HepG2 (cell line): Measurements from ENCODE around the gene ENO3. TPM values are rescaled to one million over a fixed set of nuclear protein-coding genes. Genes with fewer than 3 reads are reported as not detected.
A peak's percentile ranks its signal among the peaks of the same experiment; 100 is the strongest.

Experiments used
- ATF1 ChIP-seq: IDR thresholded peaks from 2 replicates; pipeline ENCODE4 v1.6.1; 2016; ENCODE audit warnings: mild to moderate bottlenecking, control low read depth
- CEBPB ChIP-seq: IDR thresholded peaks from 2 replicates; pipeline ENCODE4 v1.6.1; 2011; ENCODE audit warnings: low read depth, low read length, improper control_type of control experiment, borderline replicate concordance
- JUND ChIP-seq: sonication (generic); formaldehyde crosslinking; IDR thresholded peaks from 2 replicates; pipeline ENCODE4 v1.8.0; 2022; ENCODE audit warnings: mild to moderate bottlenecking, missing genetic modification reagents
- POLR2A ChIP-seq, 2 experiments: IDR thresholded peaks; 2 replicates each; pipeline ENCODE4 v1.6.1; 2011; ENCODE audit warnings: low read depth in 2 of 2, low read length in 2 of 2, mild to moderate bottlenecking in 1 of 2, moderate library complexity in 1 of 2; ENCODE audit not compliant: insufficient read depth in 1 of 2
- TRIM24 ChIP-seq: sonication (generic); formaldehyde crosslinking; IDR thresholded peaks from 2 replicates; pipeline ENCODE4 v1.8.0; 2022; ENCODE audit warnings: mild to moderate bottlenecking, missing genetic modification reagents
- YEATS4 ChIP-seq: sonication (generic); formaldehyde crosslinking; IDR thresholded peaks from 2 replicates; pipeline ENCODE4 v1.4.0; 2020; ENCODE audit warnings: missing genetic modification reagents, borderline replicate concordance
- ZNF34 ChIP-seq: sonication (generic); formaldehyde crosslinking; IDR thresholded peaks from 2 replicates; pipeline ENCODE4 v1.4.0; 2020; ENCODE audit warnings: mild to moderate bottlenecking, missing genetic modification reagents, borderline replicate concordance
- ZNF792 ChIP-seq: IDR thresholded peaks from 2 replicates; pipeline ENCODE4 v1.6.1; 2016
- polyA plus RNA-seq, 8 experiments: library from polyadenylated mRNA; depleted of rRNA in 3 of 8; stranded (reverse) in 7 of 8; unstranded in 1 of 8; fragments of >200 nt; fragmentation: Illumina TruSeq in 4 of 8; extraction: Trizol in 4 of 8; gene quantifications; 2 replicates each; pipeline versions ENCODE4 v1.2.1 to v1.2.3, GENCODE V29; 2011 to 2016; ENCODE audit warnings: low read depth in 4 of 8, missing spikeins in 1 of 8, mixed read lengths in 1 of 8; ENCODE audit not compliant: insufficient read depth in 1 of 8
- total RNA-seq, 5 experiments: library from RNA; depleted of rRNA; stranded (reverse); fragments of >200 nt; fragmentation: Illumina TruSeq; extraction: Trizol; gene quantifications; 2 replicates each; pipeline ENCODE4 v1.2.3, GENCODE V29; 2016; ENCODE audit warnings: low read depth in 1 of 5
- TF ChIP-seq, protein P1 (sequence below): sonication (generic); formaldehyde crosslinking; IDR thresholded peaks from 2 replicates; pipeline ENCODE4 v1.5.0; 2020; ENCODE audit warnings: mild to moderate bottlenecking, missing genetic modification reagents, borderline replicate concordance
- TF ChIP-seq, protein P2 (sequence below): sonication (generic); formaldehyde crosslinking; IDR thresholded peaks from 2 replicates; pipeline ENCODE4 v1.8.1; 2023; ENCODE audit warnings: mild to moderate bottlenecking, missing genetic modification reagents
- TF ChIP-seq, protein P3 (sequence below): sonication (generic); formaldehyde crosslinking; IDR thresholded peaks from 2 replicates; pipeline ENCODE4 v1.4.0; 2020; ENCODE audit warnings: missing genetic modification reagents, borderline replicate concordance
- TF ChIP-seq, protein P4 (sequence below): sonication (generic); formaldehyde crosslinking; IDR thresholded peaks from 2 replicates; pipeline ENCODE4 v1.4.0; 2020; ENCODE audit warnings: mild to moderate bottlenecking, missing genetic modification reagents
- TF ChIP-seq, protein P5 (sequence below): sonication (generic); formaldehyde crosslinking; IDR thresholded peaks from 2 replicates; pipeline ENCODE4 v1.5.0; 2020; ENCODE audit warnings: mild to moderate bottlenecking, missing genetic modification reagents
- TF ChIP-seq, protein P6 (sequence below): sonication (generic); formaldehyde crosslinking; conservative IDR thresholded peaks from 2 replicates; pipeline ENCODE4 v1.4.0; 2020; ENCODE audit warnings: missing genetic modification reagents

ENO3 gene
- total and polyA plus RNA-seq, 2 of the 13 experiments (the other 11 are each of a cell fraction or from before 2014, with no cell fraction given), result 59.8 to 69.8 TPM

DNA sequence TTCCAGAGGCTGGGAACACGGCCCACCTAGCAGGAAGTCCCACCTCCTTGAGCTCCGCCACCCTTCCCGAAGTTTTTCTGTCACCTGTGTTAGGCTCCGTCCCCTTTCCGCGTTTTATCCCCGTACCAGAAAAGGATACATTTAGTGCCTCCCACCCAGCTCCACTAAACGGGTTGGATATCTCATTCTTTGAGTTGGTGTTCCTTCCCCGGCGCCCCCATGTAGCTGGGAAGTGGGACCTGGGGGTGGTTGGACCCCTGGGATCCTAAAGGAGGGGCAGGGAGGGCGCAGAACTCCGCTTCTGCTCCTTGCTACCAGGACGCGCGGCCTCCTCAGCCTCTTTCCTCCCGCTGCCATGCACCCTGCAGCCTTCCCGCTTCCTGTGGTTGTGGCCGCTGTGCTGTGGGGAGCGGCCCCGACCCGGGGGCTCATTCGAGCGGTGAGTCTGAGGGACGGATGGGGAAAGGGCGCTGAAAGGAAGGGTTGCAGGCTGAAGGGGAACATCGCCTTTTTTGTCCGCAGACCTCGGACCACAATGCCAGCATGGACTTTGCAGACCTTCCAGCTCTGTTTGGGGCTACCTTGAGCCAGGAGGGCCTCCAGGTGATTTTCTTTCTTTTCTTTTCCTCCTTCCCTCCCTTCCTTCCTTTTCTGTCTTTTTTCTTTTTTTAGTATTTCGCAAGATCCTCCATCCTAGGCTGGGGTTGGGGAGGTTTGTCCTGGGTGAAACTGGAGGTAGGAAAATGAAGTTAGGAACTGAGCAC, 10.2 kb upstream of the ENO3 start (continued):
- TF ChIP-seq, protein P1, sequence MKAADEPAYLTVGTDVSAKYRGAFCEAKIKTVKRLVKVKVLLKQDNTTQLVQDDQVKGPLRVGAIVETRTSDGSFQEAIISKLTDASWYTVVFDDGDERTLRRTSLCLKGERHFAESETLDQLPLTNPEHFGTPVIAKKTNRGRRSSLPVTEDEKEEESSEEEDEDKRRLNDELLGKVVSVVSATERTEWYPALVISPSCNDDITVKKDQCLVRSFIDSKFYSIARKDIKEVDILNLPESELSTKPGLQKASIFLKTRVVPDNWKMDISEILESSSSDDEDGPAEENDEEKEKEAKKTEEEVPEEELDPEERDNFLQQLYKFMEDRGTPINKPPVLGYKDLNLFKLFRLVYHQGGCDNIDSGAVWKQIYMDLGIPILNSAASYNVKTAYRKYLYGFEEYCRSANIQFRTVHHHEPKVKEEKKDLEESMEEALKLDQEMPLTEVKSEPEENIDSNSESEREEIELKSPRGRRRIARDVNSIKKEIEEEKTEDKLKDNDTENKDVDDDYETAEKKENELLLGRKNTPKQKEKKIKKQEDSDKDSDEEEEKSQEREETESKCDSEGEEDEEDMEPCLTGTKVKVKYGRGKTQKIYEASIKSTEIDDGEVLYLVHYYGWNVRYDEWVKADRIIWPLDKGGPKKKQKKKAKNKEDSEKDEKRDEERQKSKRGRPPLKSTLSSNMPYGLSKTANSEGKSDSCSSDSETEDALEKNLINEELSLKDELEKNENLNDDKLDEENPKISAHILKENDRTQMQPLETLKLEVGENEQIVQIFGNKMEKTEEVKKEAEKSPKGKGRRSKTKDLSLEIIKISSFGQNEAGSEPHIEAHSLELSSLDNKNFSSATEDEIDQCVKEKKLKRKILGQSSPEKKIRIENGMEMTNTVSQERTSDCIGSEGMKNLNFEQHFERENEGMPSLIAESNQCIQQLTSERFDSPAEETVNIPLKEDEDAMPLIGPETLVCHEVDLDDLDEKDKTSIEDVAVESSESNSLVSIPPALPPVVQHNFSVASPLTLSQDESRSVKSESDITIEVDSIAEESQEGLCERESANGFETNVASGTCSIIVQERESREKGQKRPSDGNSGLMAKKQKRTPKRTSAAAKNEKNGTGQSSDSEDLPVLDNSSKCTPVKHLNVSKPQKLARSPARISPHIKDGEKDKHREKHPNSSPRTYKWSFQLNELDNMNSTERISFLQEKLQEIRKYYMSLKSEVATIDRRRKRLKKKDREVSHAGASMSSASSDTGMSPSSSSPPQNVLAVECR (CRISPR knock-in tag), result peak; percentile 15; the same call in 1 of the 2 replicates
- no peak for TF ChIP-seq ZNF792 (CRISPR knock-in tag)
- TF ChIP-seq, protein P2, sequence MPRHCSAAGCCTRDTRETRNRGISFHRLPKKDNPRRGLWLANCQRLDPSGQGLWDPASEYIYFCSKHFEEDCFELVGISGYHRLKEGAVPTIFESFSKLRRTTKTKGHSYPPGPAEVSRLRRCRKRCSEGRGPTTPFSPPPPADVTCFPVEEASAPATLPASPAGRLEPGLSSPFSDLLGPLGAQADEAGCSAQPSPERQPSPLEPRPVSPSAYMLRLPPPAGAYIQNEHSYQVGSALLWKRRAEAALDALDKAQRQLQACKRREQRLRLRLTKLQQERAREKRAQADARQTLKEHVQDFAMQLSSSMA, result no peak
- TF ChIP-seq, protein P3, sequence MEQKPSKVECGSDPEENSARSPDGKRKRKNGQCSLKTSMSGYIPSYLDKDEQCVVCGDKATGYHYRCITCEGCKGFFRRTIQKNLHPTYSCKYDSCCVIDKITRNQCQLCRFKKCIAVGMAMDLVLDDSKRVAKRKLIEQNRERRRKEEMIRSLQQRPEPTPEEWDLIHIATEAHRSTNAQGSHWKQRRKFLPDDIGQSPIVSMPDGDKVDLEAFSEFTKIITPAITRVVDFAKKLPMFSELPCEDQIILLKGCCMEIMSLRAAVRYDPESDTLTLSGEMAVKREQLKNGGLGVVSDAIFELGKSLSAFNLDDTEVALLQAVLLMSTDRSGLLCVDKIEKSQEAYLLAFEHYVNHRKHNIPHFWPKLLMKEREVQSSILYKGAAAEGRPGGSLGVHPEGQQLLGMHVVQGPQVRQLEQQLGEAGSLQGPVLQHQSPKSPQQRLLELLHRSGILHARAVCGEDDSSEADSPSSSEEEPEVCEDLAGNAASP (CRISPR knock-in tag), result no peak
- TF ChIP-seq ATF1, result no peak
- TF ChIP-seq POLR2A (IDR thresholded peaks at IDR 0.05; ENCODE audit: insufficient read depth in 1 of 2, low read depth in 2 of 2, low read length in 2 of 2), result peak in 1 of 2 experiments; percentile 46; a peak in 1 of 4 replicates
- TF ChIP-seq, protein P4, sequence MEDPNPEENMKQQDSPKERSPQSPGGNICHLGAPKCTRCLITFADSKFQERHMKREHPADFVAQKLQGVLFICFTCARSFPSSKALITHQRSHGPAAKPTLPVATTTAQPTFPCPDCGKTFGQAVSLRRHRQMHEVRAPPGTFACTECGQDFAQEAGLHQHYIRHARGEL, result no peak
- TF ChIP-seq CEBPB, result 0 out of 2 replicates have a peak, but pooled peaks have one; percentile 21
- TF ChIP-seq TRIM24, result no peak
- TF ChIP-seq, protein P5, sequence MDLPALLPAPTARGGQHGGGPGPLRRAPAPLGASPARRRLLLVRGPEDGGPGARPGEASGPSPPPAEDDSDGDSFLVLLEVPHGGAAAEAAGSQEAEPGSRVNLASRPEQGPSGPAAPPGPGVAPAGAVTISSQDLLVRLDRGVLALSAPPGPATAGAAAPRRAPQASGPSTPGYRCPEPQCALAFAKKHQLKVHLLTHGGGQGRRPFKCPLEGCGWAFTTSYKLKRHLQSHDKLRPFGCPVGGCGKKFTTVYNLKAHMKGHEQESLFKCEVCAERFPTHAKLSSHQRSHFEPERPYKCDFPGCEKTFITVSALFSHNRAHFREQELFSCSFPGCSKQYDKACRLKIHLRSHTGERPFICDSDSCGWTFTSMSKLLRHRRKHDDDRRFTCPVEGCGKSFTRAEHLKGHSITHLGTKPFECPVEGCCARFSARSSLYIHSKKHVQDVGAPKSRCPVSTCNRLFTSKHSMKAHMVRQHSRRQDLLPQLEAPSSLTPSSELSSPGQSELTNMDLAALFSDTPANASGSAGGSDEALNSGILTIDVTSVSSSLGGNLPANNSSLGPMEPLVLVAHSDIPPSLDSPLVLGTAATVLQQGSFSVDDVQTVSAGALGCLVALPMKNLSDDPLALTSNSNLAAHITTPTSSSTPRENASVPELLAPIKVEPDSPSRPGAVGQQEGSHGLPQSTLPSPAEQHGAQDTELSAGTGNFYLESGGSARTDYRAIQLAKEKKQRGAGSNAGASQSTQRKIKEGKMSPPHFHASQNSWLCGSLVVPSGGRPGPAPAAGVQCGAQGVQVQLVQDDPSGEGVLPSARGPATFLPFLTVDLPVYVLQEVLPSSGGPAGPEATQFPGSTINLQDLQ (CRISPR knock-in tag), result no peak
- TF ChIP-seq, protein P6, sequence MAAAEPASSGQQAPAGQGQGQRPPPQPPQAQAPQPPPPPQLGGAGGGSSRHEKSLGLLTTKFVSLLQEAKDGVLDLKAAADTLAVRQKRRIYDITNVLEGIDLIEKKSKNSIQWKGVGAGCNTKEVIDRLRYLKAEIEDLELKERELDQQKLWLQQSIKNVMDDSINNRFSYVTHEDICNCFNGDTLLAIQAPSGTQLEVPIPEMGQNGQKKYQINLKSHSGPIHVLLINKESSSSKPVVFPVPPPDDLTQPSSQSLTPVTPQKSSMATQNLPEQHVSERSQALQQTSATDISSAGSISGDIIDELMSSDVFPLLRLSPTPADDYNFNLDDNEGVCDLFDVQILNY (CRISPR knock-in tag), result no peak
- no peak for TF ChIP-seq ZNF34 (CRISPR knock-in tag)
- no peak for TF ChIP-seq YEATS4 (CRISPR knock-in tag)
- 0 out of 2 replicates have a peak, but pooled peaks have one; percentile 28 for TF ChIP-seq JUND (CRISPR knock-in tag)
